Parathyroid adenoma (tissue), 2 donors: ENCODE results near the gene SNX11.

Source experiments
- H2AFZ ChIP-seq: fragments of 300-600 bp; sonication (generic); one replicate; pipeline ENCODE4 v1.7.0; 2017; ENCODE audit warnings: antibody characterized with exemption, mild to moderate bottlenecking
- H3K27ac ChIP-seq: fragments of 300-600 bp; sonication (generic); one replicate; pipeline ENCODE4 v1.7.0; 2017
- H3K27me3 ChIP-seq: fragments of 300-600 bp; sonication (generic); one replicate; pipeline ENCODE4 v1.7.0; 2017; ENCODE audit warnings: low read length; ENCODE audit not compliant: control insufficient read depth, insufficient read depth
- H3K36me3 ChIP-seq: fragments of 300-600 bp; sonication (generic); one replicate; pipeline ENCODE4 v1.7.0; 2017; ENCODE audit warnings: low read length; ENCODE audit not compliant: control insufficient read depth, insufficient read depth
- H3K4me1 ChIP-seq: fragments of 300-600 bp; sonication (generic); one replicate; pipeline ENCODE4 v1.7.0; 2017; ENCODE audit warnings: control low read depth
- H3K4me2 ChIP-seq: fragments of 300-600 bp; sonication (generic); one replicate; pipeline ENCODE4 v1.7.0; 2017; ENCODE audit warnings: low read length
- H3K4me3 ChIP-seq: fragments of 300-600 bp; sonication (generic); one replicate; pipeline ENCODE4 v1.7.0; 2017; ENCODE audit warnings: low read depth, low read length
- H3K79me2 ChIP-seq: fragments of 300-600 bp; sonication (generic); one replicate; pipeline ENCODE4 v1.7.0; 2017; ENCODE audit warnings: control low read depth
- H3K9ac ChIP-seq: fragments of 300-600 bp; sonication (generic); one replicate; pipeline ENCODE4 v1.7.0; 2017; ENCODE audit warnings: mild to moderate bottlenecking
- H3K9me3 ChIP-seq: fragments of 300-600 bp; sonication (generic); one replicate; pipeline ENCODE4 v1.7.0; 2017; ENCODE audit warnings: low read length; ENCODE audit not compliant: control insufficient read depth
- CTCF ChIP-seq: fragments of 300-600 bp; sonication (generic); IDR thresholded peaks from one replicate; pipeline ENCODE4 v1.7.0; 2017; ENCODE audit warnings: antibody characterized with exemption, mild to moderate bottlenecking
- donor health status: primary hyperparathyroidism.

The SNX11 gene

GRCh38 chr17:48095611-48096010 lies 12.0 kb upstream of the SNX11 start:
- Histone ChIP-seq H2AFZ (no peak overlapping the region), H3K4me1 (no peaks in the 10 kb centered on the region), H3K9ac (no peak overlapping the region), H3K4me2 (no peak overlapping the region), H3K4me3 (no peak overlapping the region), H3K36me3 (no peaks in the 10 kb centered on the region), H3K79me2 (peaks cover 39% of the 10 kb centered on the region), H3K27ac (no peak overlapping the region), H3K9me3 (no peaks in the 10 kb centered on the region), H3K27me3 (no peaks in the 10 kb centered on the region)
- TF ChIP-seq CTCF, result no peak

GRCh38 chr17:48100160-48100559 lies 7.4 kb upstream of the SNX11 start:
- Histone ChIP-seq H3K27me3 (no peaks in the 10 kb centered on the region), H3K4me2 (peak overlapping the region; percentile 98), H3K4me1 (no peaks in the 10 kb centered on the region), H3K27ac (peak overlapping the region; percentile 74), H3K9me3 (no peaks in the 10 kb centered on the region), H3K79me2 (peaks cover 17% of the 10 kb centered on the region), H3K36me3 (no peaks in the 10 kb centered on the region), H2AFZ (peak overlapping the region; percentile 98), H3K9ac (no peak overlapping the region), H3K4me3 (peak overlapping the region; percentile 93)
- TF ChIP-seq CTCF, result no peak

GRCh38 chr17:48100591-48101011 lies 7.0 kb upstream of the SNX11 start:
- Histone ChIP-seq H3K27me3 (no peaks in the 10 kb centered on the region), H3K27ac (peak overlapping the region; percentile 74), H2AFZ (peak overlapping the region; percentile 98), H3K4me2 (peak overlapping the region; percentile 98), H3K9me3 (no peaks in the 10 kb centered on the region), H3K36me3 (no peaks in the 10 kb centered on the region), H3K4me1 (no peaks in the 10 kb centered on the region), H3K79me2 (peaks cover 17% of the 10 kb centered on the region), H3K4me3 (peak overlapping the region; percentile 93), H3K9ac (peak overlapping the region; percentile 54)
- no peak for TF ChIP-seq CTCF

- Histone ChIP-seq H2AFZ (peak within 1 kb of the TSS; percentile 98), H3K9me3 (no peaks in the 10 kb centered on the region), H3K27ac (peak within 1 kb of the TSS; percentile 74), H3K4me3 (peak within 1 kb of the TSS; percentile 93), H3K36me3 (no peaks in the 10 kb centered on the region), H3K4me1 (no peaks in the 10 kb centered on the region), H3K4me2 (peak within 1 kb of the TSS; percentile 98), H3K79me2 (peaks cover 17% of the 10 kb centered on the region), H3K9ac (peak within 1 kb of the TSS; percentile 54), H3K27me3 (no peaks in the 10 kb centered on the region)
- TF ChIP-seq CTCF, result no peak
Measured at GRCh38 chr17:48101012-48101720, 6.4 kb upstream of the SNX11 start, which contains the start of gene CBX1. CBX1 (minus strand) TSS chr17:48101478; CDS start chr17:48077004, 24,474 bp downstream.
